OCI-LY1 (cell line): Measurements from ENCODE around the gene B3GLCT.

Experiments used
- H2AFZ ChIP-seq: fragments of 200-600 bp; sonication (generic), shearing (Covaris generic); 2 replicates; pipeline ENCODE4 v1.6.0; 2014; ENCODE audit warnings: antibody characterized with exemption, mild to moderate bottlenecking, low read length
- H3F3A ChIP-seq: fragments of 200-600 bp; sonication (generic), shearing (Covaris generic); 2 replicates; pipeline ENCODE4 v1.6.0; 2014; ENCODE audit warnings: mild to moderate bottlenecking, antibody characterized with exemption, low read length, moderate library complexity; ENCODE audit not compliant: insufficient read depth
- H3K27ac ChIP-seq: fragments of 200-600 bp; sonication (generic); 2 replicates; pipeline ENCODE4 v1.5.1; 2014; ENCODE audit warnings: low read length, mixed run types, mild to moderate bottlenecking, low read depth; ENCODE audit not compliant: poor library complexity, severe bottlenecking
- H3K27me3 ChIP-seq: fragments of 200-600 bp; sonication (generic); 2 replicates; pipeline ENCODE4 v1.6.0; 2014; ENCODE audit warnings: antibody characterized with exemption, mild to moderate bottlenecking, low read length, moderate library complexity; ENCODE audit not compliant: insufficient read depth
- H3K36me3 ChIP-seq: fragments of 200-600 bp; sonication (generic); 2 replicates; pipeline ENCODE4 v1.6.1; 2014; ENCODE audit warnings: mild to moderate bottlenecking, antibody characterized with exemption, low read length, moderate library complexity, mixed read lengths; ENCODE audit not compliant: insufficient read depth
- H3K4me1 ChIP-seq: fragments of 200-600 bp; sonication (generic); 2 replicates; pipeline ENCODE4 v1.5.1; 2014; ENCODE audit warnings: mild to moderate bottlenecking, low read length, moderate library complexity; ENCODE audit not compliant: insufficient read depth, severe bottlenecking
- H3K4me2 ChIP-seq: fragments of 200-600 bp; sonication (generic), shearing (Covaris generic); 2 replicates; pipeline ENCODE4 v1.6.1; 2014; ENCODE audit warnings: low read length
- H3K4me3 ChIP-seq: fragments of 200-600 bp; sonication (generic); 2 replicates; pipeline ENCODE4 v1.5.1; 2014; ENCODE audit warnings: low read length, low read depth, mild to moderate bottlenecking, mixed read lengths; ENCODE audit not compliant: poor library complexity, severe bottlenecking
- H3K79me2 ChIP-seq: fragments of 200-600 bp; shearing (Covaris generic); 2 replicates; pipeline ENCODE4 v1.6.1; 2016; ENCODE audit warnings: mixed run types, low read length, mixed read lengths; ENCODE audit not compliant: insufficient read depth
- H3K9ac ChIP-seq: fragments of 200-600 bp; sonication (generic), shearing (Covaris generic); 2 replicates; pipeline ENCODE4 v1.6.1; 2014; ENCODE audit warnings: mild to moderate bottlenecking, low read length, mixed read lengths
- H3K9me2 ChIP-seq: fragments of 200-600 bp; sonication (generic), shearing (Covaris generic); 2 replicates; pipeline ENCODE4 v1.6.1; 2014; ENCODE audit warnings: low read depth, mild to moderate bottlenecking, low read length, mixed read lengths
- H3K9me3 ChIP-seq: fragments of 200-600 bp; shearing (Covaris generic); 2 replicates; pipeline ENCODE4 v1.6.1; 2014; ENCODE audit warnings: low read length, mixed read lengths
- H4K20me1 ChIP-seq: fragments of 200-600 bp; sonication (generic), shearing (Covaris generic); 2 replicates; pipeline ENCODE4 v1.6.0; 2016; ENCODE audit warnings: mild to moderate bottlenecking, low read length; ENCODE audit not compliant: insufficient read depth
- EZH2 ChIP-seq: fragments of 200-600 bp; sonication (generic), shearing (Covaris generic); IDR thresholded peaks from 2 replicates; pipeline ENCODE4 v1.8.0; 2017; ENCODE audit warnings: borderline replicate concordance, mixed run types, mild to moderate bottlenecking, antibody characterized with exemption, low read length, moderate library complexity, mixed read lengths
- TF ChIP-seq, protein P1 (sequence below): fragments of 200-600 bp; sonication (generic), shearing (Covaris generic); IDR thresholded peaks from 2 replicates; pipeline ENCODE4 v1.5.1; 2017; ENCODE audit warnings: mild to moderate bottlenecking, antibody characterized with exemption, low read length, moderate library complexity, mixed read lengths

B3GLCT gene

GRCh38 chr13:31314961-31315360 is 115.2 kb downstream of the B3GLCT start:
- Histone ChIP-seq H3F3A (no peaks in the 10 kb centered on the region), H3K36me3 (no peaks in the 10 kb centered on the region), H3K4me2 (no peak overlapping the region), H2AFZ (no peak overlapping the region), H3K79me2 (no peaks in the 10 kb centered on the region), H3K4me3 (no peak overlapping the region), H3K27me3 (no peaks in the 10 kb centered on the region), H3K27ac (no peak overlapping the region), H3K9ac (no peak overlapping the region), H4K20me1 (no peaks in the 10 kb centered on the region), H3K4me1 (peaks cover 14% of the 10 kb centered on the region), H3K9me3 (peaks cover 10% of the 10 kb centered on the region; the same call in 1 of the 2 replicates), H3K9me2 (no peaks in the 10 kb centered on the region)
- no peak for TF ChIP-seq EZH2
- TF ChIP-seq, protein P1, sequence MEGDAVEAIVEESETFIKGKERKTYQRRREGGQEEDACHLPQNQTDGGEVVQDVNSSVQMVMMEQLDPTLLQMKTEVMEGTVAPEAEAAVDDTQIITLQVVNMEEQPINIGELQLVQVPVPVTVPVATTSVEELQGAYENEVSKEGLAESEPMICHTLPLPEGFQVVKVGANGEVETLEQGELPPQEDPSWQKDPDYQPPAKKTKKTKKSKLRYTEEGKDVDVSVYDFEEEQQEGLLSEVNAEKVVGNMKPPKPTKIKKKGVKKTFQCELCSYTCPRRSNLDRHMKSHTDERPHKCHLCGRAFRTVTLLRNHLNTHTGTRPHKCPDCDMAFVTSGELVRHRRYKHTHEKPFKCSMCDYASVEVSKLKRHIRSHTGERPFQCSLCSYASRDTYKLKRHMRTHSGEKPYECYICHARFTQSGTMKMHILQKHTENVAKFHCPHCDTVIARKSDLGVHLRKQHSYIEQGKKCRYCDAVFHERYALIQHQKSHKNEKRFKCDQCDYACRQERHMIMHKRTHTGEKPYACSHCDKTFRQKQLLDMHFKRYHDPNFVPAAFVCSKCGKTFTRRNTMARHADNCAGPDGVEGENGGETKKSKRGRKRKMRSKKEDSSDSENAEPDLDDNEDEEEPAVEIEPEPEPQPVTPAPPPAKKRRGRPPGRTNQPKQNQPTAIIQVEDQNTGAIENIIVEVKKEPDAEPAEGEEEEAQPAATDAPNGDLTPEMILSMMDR: no peak

DNA sequence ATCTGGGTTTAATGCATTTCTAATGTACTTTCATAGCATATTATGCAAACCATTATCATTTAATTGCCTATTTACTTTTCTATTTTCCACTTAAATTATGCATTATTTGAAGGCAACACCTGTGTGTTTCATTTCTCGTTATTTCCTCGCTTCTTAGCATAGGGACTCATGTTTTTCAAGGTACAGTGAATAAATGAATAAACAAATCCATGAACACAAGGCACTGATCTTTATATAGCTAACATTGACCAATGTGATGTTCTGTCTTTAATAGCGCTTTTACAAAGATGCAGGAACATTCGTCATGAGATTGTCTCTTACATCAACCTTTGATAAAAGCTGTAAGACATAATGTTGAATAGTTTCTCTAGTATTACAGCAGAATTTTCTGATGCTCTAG is 121.2 kb downstream of the B3GLCT start:
- Histone ChIP-seq H3K4me3 (peak overlapping the region; percentile 19), H3K79me2 (no peaks in the 10 kb centered on the region), H3K27ac (peak overlapping the region; percentile 95), H2AFZ (peak overlapping the region; percentile 88; the same call in 1 of the 2 replicates), H3K36me3 (no peaks in the 10 kb centered on the region), H3K9me3 (peaks cover 7% of the 10 kb centered on the region; the same call in 1 of the 2 replicates), H4K20me1 (no peaks in the 10 kb centered on the region), H3K4me2 (peak overlapping the region; percentile 60), H3F3A (no peaks in the 10 kb centered on the region; the same call in 1 of the 2 replicates), H3K9ac (peak overlapping the region; percentile 51), H3K4me1 (peaks cover 38% of the 10 kb centered on the region), H3K9me2 (no peaks in the 10 kb centered on the region), H3K27me3 (no peaks in the 10 kb centered on the region)
- no peak for TF ChIP-seq EZH2
- TF ChIP-seq, protein P1: no peak

DNA sequence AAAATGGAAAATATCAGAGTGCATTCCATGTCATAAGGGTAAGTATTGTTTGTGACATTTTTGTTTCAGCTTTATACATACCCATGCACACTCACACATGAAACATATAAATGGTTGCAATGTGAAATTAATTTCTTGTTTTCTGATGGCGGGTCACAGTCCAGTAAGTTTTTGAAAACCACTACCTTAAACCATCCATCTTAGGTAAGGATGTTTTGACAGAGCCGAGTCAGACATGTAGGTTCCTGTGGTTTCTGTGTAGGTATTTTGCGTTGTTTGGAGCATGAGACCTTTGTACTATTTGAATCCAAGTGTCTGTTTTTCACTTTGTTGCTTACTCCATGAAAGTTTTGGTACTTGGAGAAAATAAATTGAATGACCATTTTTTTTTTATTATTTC is 121.7 kb downstream of the B3GLCT start:
- no peaks in the 10 kb centered on the region for H4K20me1 ChIP-seq
- H3K79me2 ChIP-seq: no peaks in the 10 kb centered on the region
- H3K9ac ChIP-seq: peak overlapping the region; percentile 51; the same call in 1 of the 2 replicates
- TF ChIP-seq EZH2: no peak
- TF ChIP-seq, protein P1: no peak
- H3K27me3 ChIP-seq: no peaks in the 10 kb centered on the region
- H3K4me1 ChIP-seq: peaks cover 38% of the 10 kb centered on the region
- peak overlapping the region; percentile 19 for H3K4me3 ChIP-seq
- H3K27ac ChIP-seq: peak overlapping the region; percentile 95
- peak overlapping the region; percentile 88; the same call in 1 of the 2 replicates for H2AFZ ChIP-seq
- peaks cover 7% of the 10 kb centered on the region; the same call in 1 of the 2 replicates for H3K9me3 ChIP-seq
- no peaks in the 10 kb centered on the region for H3K9me2 ChIP-seq
- no peaks in the 10 kb centered on the region for H3K36me3 ChIP-seq
- H3F3A ChIP-seq: no peaks in the 10 kb centered on the region; the same call in 1 of the 2 replicates
- peak overlapping the region; percentile 60 for H3K4me2 ChIP-seq
